ENCODE measurements around the gene ASGR1. TPM values are rescaled to one million over a fixed set of nuclear protein-coding genes. Genes with fewer than 3 reads are reported as not detected.
"Not testable (repeated sequence)": the region's sequence is repeated elsewhere in the genome, so short reads cannot be mapped to it uniquely, and the experiment has no call there.

Gene ASGR1
- total and polyA plus RNA-seq, 9 donors = 1.5 to 3.4 (median 2.1) TPM

DNA sequence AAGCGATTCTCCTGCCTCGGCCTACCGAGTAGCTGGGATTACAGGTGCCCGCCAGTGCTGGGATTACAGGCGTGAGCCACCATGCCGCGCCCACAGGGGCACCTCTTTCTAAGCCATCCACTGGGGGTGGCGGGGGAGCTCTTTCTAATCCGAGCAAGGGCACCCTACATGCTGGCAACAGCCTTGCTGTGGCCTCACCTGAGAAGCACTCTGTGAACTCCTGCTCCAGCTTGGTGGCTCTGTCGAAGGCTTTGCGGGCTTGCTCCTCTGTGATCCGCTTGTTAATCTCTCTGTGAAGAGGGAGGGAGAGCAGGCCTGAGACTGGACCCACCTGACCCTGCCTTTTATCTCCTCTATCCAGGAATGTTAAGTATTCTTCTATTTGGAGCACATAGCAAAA, 11.9 kb upstream of the ASGR1 start:
- H3K27me3 ChIP-seq (ENCODE audit: control insufficient read depth, insufficient read depth, low read length) = no peaks in the 10 kb centered on the region
- peaks cover 50% of the 10 kb centered on the region for H3K36me3 ChIP-seq (ENCODE audit: control insufficient read depth, insufficient read depth, low read length)
- 94% methylated on average over 9 of the region's 12 CpGs for WGBS (ENCODE audit: insufficient coverage)
- no peak overlapping the region for H3K27ac ChIP-seq (ENCODE audit: low read length)
- no peaks in the 10 kb centered on the region for H3K9me3 ChIP-seq (replicated peaks; ENCODE audit: control insufficient read depth, low read depth, low read length)
- H3K4me1 ChIP-seq (ENCODE audit: control insufficient read depth, insufficient read depth, low read length) = no peaks in the 10 kb centered on the region
- no peak overlapping the region for H3K4me3 ChIP-seq (ENCODE audit: low read length)
- DNase-seq = no peak

DNA sequence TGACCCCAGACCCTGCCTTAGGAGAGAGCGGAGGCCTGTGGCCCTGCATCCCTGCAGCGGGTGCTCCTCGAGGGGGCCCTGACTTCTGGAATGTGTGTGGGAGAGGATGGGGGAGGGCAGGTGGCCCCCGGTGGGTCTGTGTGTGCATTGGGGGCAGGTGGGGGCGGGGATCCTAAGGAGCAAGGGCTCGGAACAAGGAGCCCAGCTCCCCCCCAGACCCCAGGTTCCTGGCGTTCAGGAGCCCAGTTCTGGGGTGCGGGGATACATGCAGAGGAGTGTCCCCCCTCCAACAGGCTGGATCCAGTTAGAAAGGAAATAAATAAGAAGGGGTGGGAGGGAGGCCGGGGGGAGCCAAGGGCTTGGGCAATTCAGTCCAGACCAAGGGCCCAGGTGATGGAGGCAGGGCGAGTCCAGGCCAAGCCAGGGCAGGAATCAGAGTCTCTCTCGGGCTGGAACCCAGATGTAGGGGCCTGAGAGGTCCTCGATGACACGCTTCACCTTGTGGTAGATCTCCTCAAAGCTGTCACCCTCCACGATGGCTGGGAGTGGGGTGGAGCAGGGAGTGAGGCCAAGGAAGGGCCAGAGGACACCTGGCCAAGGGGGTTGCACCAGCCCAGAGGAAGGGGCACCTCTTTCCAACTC, 11.2 kb upstream of the ASGR1 start:
- Histone ChIP-seq H3K27ac (ENCODE audit: low read length) (no peak overlapping the region), H3K4me1 (ENCODE audit: control insufficient read depth, insufficient read depth, low read length) (no peaks in the 10 kb centered on the region), H3K27me3 (ENCODE audit: control insufficient read depth, insufficient read depth, low read length) (no peaks in the 10 kb centered on the region), H3K9me3 (replicated peaks; ENCODE audit: control insufficient read depth, low read depth, low read length) (no peaks in the 10 kb centered on the region), H3K4me3 (ENCODE audit: low read length) (no peak overlapping the region), H3K36me3 (ENCODE audit: control insufficient read depth, insufficient read depth, low read length) (peaks cover 43% of the 10 kb centered on the region)
- DNase-seq = no peak
- WGBS (ENCODE audit: insufficient coverage) = 95% methylated on average over 6 of the region's 14 CpGs

DNA sequence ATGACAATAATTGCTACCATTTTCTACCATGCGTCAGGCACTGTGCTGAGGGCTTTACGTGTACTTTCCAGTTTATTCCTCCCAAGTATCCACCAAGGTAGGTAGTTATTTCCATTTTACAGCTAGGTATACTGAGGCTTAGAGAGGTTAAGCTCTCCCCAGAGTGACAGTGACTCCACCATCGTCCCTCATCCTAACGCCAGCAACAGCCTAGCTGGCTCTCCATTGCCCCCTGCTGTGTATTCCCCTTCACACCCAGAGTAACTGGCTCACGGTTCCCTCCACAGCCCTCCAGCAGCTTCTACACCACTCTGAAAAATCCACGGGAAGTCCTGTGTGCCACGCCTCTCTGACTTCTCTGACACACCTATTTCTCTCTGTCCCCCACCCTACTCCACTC, 7.1 kb upstream of the ASGR1 start:
- no peaks in the 10 kb centered on the region for H3K9me3 ChIP-seq (replicated peaks; ENCODE audit: control insufficient read depth, low read depth, low read length)
- H3K4me1 ChIP-seq (ENCODE audit: control insufficient read depth, insufficient read depth, low read length) = no peaks in the 10 kb centered on the region
- no peak overlapping the region for H3K4me3 ChIP-seq (ENCODE audit: low read length)
- DNase-seq = no peak
- no peak overlapping the region for H3K27ac ChIP-seq (ENCODE audit: low read length)
- 44% methylated on average over 5 of the region's 7 CpGs for WGBS (ENCODE audit: insufficient coverage)
- peaks cover 10% of the 10 kb centered on the region for H3K36me3 ChIP-seq (ENCODE audit: control insufficient read depth, insufficient read depth, low read length)
- no peaks in the 10 kb centered on the region for H3K27me3 ChIP-seq (ENCODE audit: control insufficient read depth, insufficient read depth, low read length)

DNA sequence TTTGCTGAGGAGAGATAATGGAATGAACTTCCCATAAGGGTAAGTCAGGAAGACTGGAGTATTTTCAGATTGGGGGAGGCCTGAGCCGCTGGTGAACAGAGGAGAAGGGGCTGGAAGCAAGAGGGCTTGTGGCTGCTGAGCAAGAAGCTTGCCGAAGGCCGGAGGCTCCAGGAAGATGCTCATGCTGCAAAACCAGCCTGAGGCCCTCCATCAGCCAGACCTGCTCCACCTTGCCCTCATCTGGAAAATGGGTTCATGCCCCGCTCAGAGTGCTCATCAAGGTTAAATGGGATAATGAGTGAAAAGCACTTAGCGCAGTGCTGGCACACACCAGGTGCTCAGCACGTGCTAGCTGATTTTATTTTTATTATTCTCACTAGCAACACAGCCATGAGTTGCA, 5.5 kb upstream of the ASGR1 start:
- peaks cover 3% of the 10 kb centered on the region for H3K36me3 ChIP-seq (ENCODE audit: control insufficient read depth, insufficient read depth, low read length)
- WGBS (ENCODE audit: insufficient coverage) = 82% methylated on average over 3 of the region's 6 CpGs
- H3K4me1 ChIP-seq (ENCODE audit: control insufficient read depth, insufficient read depth, low read length) = no peaks in the 10 kb centered on the region

DNA sequence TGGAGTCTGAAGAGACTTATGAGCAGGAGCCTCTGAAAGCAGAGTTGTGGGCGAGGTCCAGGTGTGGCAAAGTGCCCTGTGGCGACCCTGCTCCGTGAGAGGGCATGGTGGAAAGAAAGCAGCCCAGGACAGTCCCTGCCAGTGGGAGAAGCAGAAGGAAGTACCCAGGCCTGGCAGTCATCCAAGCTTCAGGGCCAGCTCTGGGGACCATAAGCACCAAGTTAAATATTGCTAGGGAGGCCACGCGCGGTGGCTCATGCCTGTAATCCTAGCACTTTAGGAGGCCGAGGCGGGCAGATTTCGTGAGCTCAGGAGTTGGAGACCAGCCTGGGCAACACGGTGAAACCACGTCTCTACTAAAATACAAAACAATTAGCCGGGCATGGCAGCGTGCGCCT, 4.9 kb upstream of the ASGR1 start:
- Histone ChIP-seq H3K36me3 (ENCODE audit: control insufficient read depth, insufficient read depth, low read length) (no peaks in the 10 kb centered on the region), H3K9me3 (replicated peaks; ENCODE audit: control insufficient read depth, low read depth, low read length) (no peaks in the 10 kb centered on the region), H3K27ac (ENCODE audit: low read length) (no peak overlapping the region), H3K27me3 (ENCODE audit: control insufficient read depth, insufficient read depth, low read length) (no peaks in the 10 kb centered on the region), H3K4me1 (ENCODE audit: control insufficient read depth, insufficient read depth, low read length) (no peaks in the 10 kb centered on the region), H3K4me3 (ENCODE audit: low read length) (no peak overlapping the region)
- DNase-seq = no peak
- WGBS (ENCODE audit: insufficient coverage) = 69% methylated on average over 7 of the region's 14 CpGs

More for the DNA sequence above, 5.5 kb upstream of the ASGR1 start:
- DNase-seq = no peak
- no peak overlapping the region for H3K27ac ChIP-seq (ENCODE audit: low read length)
- no peak overlapping the region for H3K4me3 ChIP-seq (ENCODE audit: low read length)
- H3K9me3 ChIP-seq (replicated peaks; ENCODE audit: control insufficient read depth, low read depth, low read length) = no peaks in the 10 kb centered on the region
- H3K27me3 ChIP-seq (ENCODE audit: control insufficient read depth, insufficient read depth, low read length) = no peaks in the 10 kb centered on the region

DNA sequence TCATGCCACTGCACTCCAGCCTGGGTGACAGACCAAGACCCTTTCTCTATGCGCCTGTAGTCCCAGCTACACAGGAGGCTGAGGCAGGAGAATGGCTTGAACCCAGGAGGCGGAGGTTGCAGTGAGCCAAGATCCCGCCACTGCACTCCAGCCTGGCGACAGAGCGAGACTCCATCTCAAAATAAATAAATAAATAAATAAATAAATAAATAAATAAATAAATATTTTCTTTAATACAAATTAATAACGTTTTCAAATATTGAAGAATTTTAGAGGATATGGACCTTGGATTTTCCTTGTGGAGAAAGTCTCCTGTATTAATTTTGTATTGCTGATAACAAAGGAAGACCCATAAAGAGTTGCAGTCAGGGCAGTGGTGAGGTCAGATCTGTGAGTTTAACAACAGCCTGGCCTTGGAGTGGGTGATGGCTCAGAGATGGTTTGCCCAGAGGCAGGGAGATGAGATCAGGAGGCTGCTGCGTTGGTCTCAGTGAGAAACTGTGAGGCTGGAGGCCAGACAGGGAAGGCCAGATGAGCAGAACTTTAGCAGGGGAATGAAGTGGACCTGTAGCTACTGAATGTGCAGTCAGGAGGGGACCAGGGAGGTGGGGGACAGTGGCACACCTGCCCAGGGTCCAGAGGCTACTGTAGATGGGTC, 4.4 kb upstream of the ASGR1 start:
- no peak overlapping the region for H3K4me3 ChIP-seq (ENCODE audit: low read length)
- H3K27me3 ChIP-seq (ENCODE audit: control insufficient read depth, insufficient read depth, low read length) = peaks cover 3% of the 10 kb centered on the region
- no peak for DNase-seq
- WGBS (ENCODE audit: insufficient coverage) = 66% methylated on average over 2 of the region's 7 CpGs
- no peaks in the 10 kb centered on the region for H3K4me1 ChIP-seq (ENCODE audit: control insufficient read depth, insufficient read depth, low read length)
- H3K36me3 ChIP-seq (ENCODE audit: control insufficient read depth, insufficient read depth, low read length) = no peaks in the 10 kb centered on the region
- no peak overlapping the region for H3K27ac ChIP-seq (ENCODE audit: low read length)
- H3K9me3 ChIP-seq (replicated peaks; ENCODE audit: control insufficient read depth, low read depth, low read length) = no peaks in the 10 kb centered on the region

DNA sequence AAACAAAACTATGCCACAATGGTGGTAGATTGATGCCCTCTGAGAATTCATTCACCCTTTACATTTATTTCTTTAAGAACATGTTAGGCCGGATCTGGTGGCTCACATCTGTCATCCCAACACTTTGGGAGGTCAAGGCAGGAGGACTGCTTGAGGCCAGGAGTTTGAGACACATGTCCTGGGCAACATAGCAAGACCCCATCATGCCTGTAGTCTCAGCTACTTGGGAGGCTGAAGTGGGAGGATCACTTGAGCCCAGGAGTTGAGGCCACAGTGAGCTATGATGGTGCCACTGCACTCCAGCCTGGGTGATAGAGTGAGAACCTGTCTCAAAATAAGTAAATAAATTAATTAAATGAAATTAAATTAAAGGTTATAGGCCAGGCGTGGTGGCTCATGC, 2.9 kb upstream of the ASGR1 start:
- WGBS (ENCODE audit: insufficient coverage) = no CpG with 5 or more reads among the region's 2 CpGs
- peaks cover 11% of the 10 kb centered on the region for H3K27me3 ChIP-seq (ENCODE audit: control insufficient read depth, insufficient read depth, low read length)
- not testable (repeated sequence) for H3K4me3 ChIP-seq (ENCODE audit: low read length); H3K9me3 ChIP-seq (replicated peaks; ENCODE audit: control insufficient read depth, low read depth, low read length); H3K36me3 ChIP-seq (ENCODE audit: control insufficient read depth, insufficient read depth, low read length); H3K27ac ChIP-seq (ENCODE audit: low read length); DNase-seq
- peaks cover 12% of the 10 kb centered on the region for H3K4me1 ChIP-seq (ENCODE audit: control insufficient read depth, insufficient read depth, low read length)

DNA sequence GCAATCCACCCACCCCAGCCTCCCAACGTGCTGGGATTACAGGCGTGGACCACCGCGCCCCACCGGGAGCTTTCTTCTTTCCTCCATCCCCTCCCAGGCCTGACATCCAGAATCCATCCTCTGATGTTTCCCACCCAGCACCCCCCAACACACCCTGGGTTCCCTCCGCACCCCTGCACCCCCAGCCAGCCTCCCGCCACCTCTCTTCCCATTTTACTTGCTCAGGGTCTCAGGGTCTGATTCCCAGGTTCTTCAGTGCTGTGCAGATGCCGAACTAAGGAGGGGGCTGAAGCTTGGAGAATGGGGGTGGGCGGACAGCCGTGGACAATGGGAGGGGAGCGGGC, 225 bp downstream of the ASGR1 start:
- WGBS (ENCODE audit: insufficient coverage) = 60% methylated on average over 9 of the region's 11 CpGs
- no peak for DNase-seq
- Histone ChIP-seq H3K36me3 (ENCODE audit: control insufficient read depth, insufficient read depth, low read length) (no peaks in the 10 kb centered on the region), H3K9me3 (replicated peaks; ENCODE audit: control insufficient read depth, low read depth, low read length) (no peaks in the 10 kb centered on the region), H3K27me3 (ENCODE audit: control insufficient read depth, insufficient read depth, low read length) (peaks cover 13% of the 10 kb centered on the region), H3K27ac (ENCODE audit: low read length) (no peak overlapping the region), H3K4me3 (ENCODE audit: low read length) (no peak overlapping the region), H3K4me1 (ENCODE audit: control insufficient read depth, insufficient read depth, low read length) (peaks cover 20% of the 10 kb centered on the region)

DNA sequence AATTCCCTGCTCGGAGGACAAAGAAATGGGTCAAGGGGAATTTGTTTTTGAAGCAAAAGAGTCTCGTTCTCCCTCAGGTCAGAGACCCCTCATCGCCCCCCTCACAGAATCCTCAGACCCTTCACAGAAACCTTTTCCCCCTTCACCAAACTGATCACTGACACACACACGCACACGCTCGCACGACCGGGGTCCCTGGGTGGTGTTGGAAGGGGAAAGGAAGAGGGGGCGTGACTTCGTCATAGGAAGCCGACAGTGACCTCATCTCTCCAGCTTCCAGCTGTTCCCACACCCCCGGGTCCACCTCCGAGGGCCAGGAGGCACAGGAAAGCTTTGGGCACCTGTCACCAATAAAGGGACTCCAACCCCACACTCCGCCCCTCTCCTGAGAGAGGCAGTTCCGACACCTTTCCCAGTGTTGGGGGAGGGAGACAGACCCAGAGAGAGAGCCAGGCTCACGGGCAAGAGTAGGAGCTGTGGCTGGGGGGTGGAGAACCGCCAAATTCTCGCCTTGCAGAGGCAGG, 1.2 kb downstream of the ASGR1 start:
- H3K36me3 ChIP-seq (ENCODE audit: control insufficient read depth, insufficient read depth, low read length) = no peaks in the 10 kb centered on the region
- H3K4me1 ChIP-seq (ENCODE audit: control insufficient read depth, insufficient read depth, low read length) = peaks cover 23% of the 10 kb centered on the region
- peak overlapping the region; percentile 27 for H3K4me3 ChIP-seq (ENCODE audit: low read length)
- no peaks in the 10 kb centered on the region for H3K9me3 ChIP-seq (replicated peaks; ENCODE audit: control insufficient read depth, low read depth, low read length)
- H3K27me3 ChIP-seq (ENCODE audit: control insufficient read depth, insufficient read depth, low read length) = peaks cover 13% of the 10 kb centered on the region
- DNase-seq = peak; percentile 66
- H3K27ac ChIP-seq (ENCODE audit: low read length) = peak overlapping the region; percentile 1
- 5% methylated on average over 6 of the region's 18 CpGs for WGBS (ENCODE audit: insufficient coverage)

DNA sequence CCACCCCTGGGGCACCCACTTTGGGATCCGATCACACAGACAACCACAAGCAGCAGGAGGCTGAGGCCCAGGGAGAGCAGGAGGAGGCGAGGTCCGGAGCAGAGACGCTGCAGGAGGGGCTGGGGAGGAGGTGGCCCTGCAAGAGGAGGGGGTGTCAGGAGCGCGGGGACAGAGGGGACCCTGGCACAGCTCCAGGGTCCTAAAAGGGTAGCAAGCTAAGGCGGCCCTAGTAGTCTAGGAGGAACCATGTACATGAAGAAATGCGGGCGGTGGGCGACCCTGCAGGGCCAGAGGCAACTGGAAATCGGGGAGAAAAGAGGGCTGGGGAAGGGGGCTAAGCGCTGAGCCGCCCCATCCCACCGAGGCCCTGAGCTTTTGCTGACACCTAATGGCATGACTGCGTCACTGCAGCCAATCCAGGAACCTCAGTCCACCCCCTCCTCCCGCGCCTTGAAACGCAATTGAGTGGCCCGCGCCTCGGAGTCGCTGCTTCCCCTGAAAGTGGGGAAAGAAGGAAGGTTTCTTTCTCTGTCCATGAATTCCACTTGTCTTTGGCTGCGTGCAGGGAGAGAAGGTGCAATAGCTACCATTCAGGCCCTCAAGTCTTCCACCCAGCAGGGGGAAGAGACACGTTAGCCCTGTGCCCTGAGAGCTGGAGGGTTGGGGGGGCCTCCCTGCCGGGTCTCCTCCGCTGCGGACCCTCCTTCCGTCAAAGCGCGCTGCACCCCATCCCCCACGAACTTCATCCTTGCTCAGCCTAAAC, 1.8 kb downstream of the ASGR1 start:
- H3K9me3 ChIP-seq (replicated peaks; ENCODE audit: control insufficient read depth, low read depth, low read length) = no peaks in the 10 kb centered on the region
- H3K4me1 ChIP-seq (ENCODE audit: control insufficient read depth, insufficient read depth, low read length) = peaks cover 23% of the 10 kb centered on the region
- H3K4me3 ChIP-seq (ENCODE audit: low read length) = peak overlapping the region; percentile 27
- 1% methylated on average over 10 of the region's 31 CpGs for WGBS (ENCODE audit: insufficient coverage)
- H3K27ac ChIP-seq (ENCODE audit: low read length) = peak overlapping the region; percentile 1
- no peaks in the 10 kb centered on the region for H3K36me3 ChIP-seq (ENCODE audit: control insufficient read depth, insufficient read depth, low read length)
- DNase-seq = peak; percentile 87
- peaks cover 13% of the 10 kb centered on the region for H3K27me3 ChIP-seq (ENCODE audit: control insufficient read depth, insufficient read depth, low read length)

Measured in muscle of leg (tissue), 11 donors.